GM13976 (cell line): ENCODE measurements around the gene FKBP3.
"Not testable (repeated sequence)": the region's sequence is repeated elsewhere in the genome, so short reads cannot be mapped to it uniquely, and the experiment has no call there.

Source experiments
- DNase-seq: peaks from one replicate; pipeline ENCODE4 v3.0.0; 2012; ENCODE audit warnings: low spot score
- CTCF ChIP-seq: IDR thresholded peaks from 2 replicates; pipeline ENCODE4 v1.5.1; 2012; ENCODE audit warnings: borderline replicate concordance, mild to moderate bottlenecking; ENCODE audit not compliant: insufficient read depth; ENCODE audit errors: extremely low read depth, missing control alignments, control extremely low read depth
- in situ Hi-C: fragments of 300-500 bp; cut with MboI; formaldehyde crosslinking; loops from one replicate; pipeline ENCODE4 v1.12.0; 2022; ENCODE audit warnings: low sequenced_read_pairs, mixed read lengths, inconsistent platforms; ENCODE audit not compliant: unreplicated experiment

Gene FKBP3

GRCh38 chr14:45150386-45150890, 16.2 kb upstream of the FKBP3 start:
- in situ Hi-C loops, result no loop called here
- no peak for TF ChIP-seq CTCF
- DNase-seq, result no peak

- no peak for TF ChIP-seq CTCF
- DNase-seq, result no peak
- in situ Hi-C loops, result no loop called here
These were observed 15.3 kb upstream of the FKBP3 start for GRCh38 chr14:45149602-45150001.

- DNase-seq, result peak; percentile 20
- TF ChIP-seq CTCF, result no peak
- in situ Hi-C loops, result no loop called here
These were observed 10.9 kb upstream of the FKBP3 start for GRCh38 chr14:45145214-45145613.

- DNase-seq, result no peak
- in situ Hi-C loops, result no loop called here
These were observed 10.4 kb upstream of the FKBP3 start for GRCh38 chr14:45144658-45145057.

GRCh38 chr14:45142083-45142482, 7.8 kb upstream of the FKBP3 start:
- in situ Hi-C loops, DNase-seq: not testable (repeated sequence)

More at GRCh38 chr14:45144658-45145057, 10.4 kb upstream of the FKBP3 start:
- TF ChIP-seq CTCF, result no peak

GRCh38 chr14:45140661-45141187, 6.4 kb upstream of the FKBP3 start:
- no peak for TF ChIP-seq CTCF
- in situ Hi-C loops, result no loop called here
- DNase-seq, result no peak

- in situ Hi-C loops, result no loop called here
These were observed 2.1 kb upstream of the FKBP3 start for GRCh38 chr14:45136399-45136798.

More at GRCh38 chr14:45136399-45136798, 2.1 kb upstream of the FKBP3 start:
- DNase-seq, result no peak
- no peak for TF ChIP-seq CTCF
